A673 (cell line): ENCODE data around the gene KCNMA1. TPM values are rescaled to one million over a fixed set of nuclear protein-coding genes. Genes with fewer than 3 reads are reported as not detected.

Experiments used
- BruUV-seq: library from RNA; stranded (reverse); fragments of 400-500 nt; replicated peaks from 2 replicates; lab custom pipeline; 2021; lab: Mats Ljungman, UMichigan
- CTCF ChIA-PET: fragments of 300-600 bp; sonication (Branson Sonifier 250); formaldehyde crosslinking; loops from one replicate; lab custom pipeline; 2022; ENCODE audit warnings: antibody characterized with exemption; lab: Charles Lee
- POLR2A ChIA-PET: fragments of 300-600 bp; sonication (Branson Sonifier 250); formaldehyde crosslinking; loops from one replicate; lab custom pipeline; 2022; ENCODE audit warnings: antibody characterized with exemption; ENCODE audit not compliant: low non-redundant PET; lab: Charles Lee
- DNase-seq: peaks from one replicate; pipeline ENCODE4 v3.0.0-alpha.2; 2015; ENCODE audit warnings: low spot score
- H3K27ac ChIP-seq: fragments of 200-600 bp; sonication (generic); 2 replicates; pipeline ENCODE4 v1.5.1; 2016; ENCODE audit warnings: mixed run types, low read depth, mild to moderate bottlenecking, mixed read lengths, antibody characterized with exemption, low read length; ENCODE audit not compliant: poor library complexity, severe bottlenecking
- H3K27me3 ChIP-seq: fragments of 200-600 bp; sonication (generic); replicated peaks from 2 replicates; pipeline ENCODE4 v1.6.1; 2017; ENCODE audit warnings: mixed run types, low read depth, mild to moderate bottlenecking, mixed read lengths, antibody characterized with exemption, low read length; ENCODE audit not compliant: insufficient read depth, poor library complexity
- H3K36me3 ChIP-seq: fragments of 200-600 bp; sonication (generic); 2 replicates; pipeline ENCODE4 v1.6.1; 2016; ENCODE audit warnings: mixed run types, mild to moderate bottlenecking, mixed read lengths, antibody characterized with exemption, low read length; ENCODE audit not compliant: insufficient read depth, poor library complexity, severe bottlenecking
- H3K4me1 ChIP-seq: fragments of 200-600 bp; sonication (generic); 2 replicates; pipeline ENCODE4 v1.6.1; 2017; ENCODE audit warnings: mixed run types, mild to moderate bottlenecking, mixed read lengths, antibody characterized with exemption, low read length; ENCODE audit not compliant: insufficient read depth, poor library complexity, severe bottlenecking
- H3K4me3 ChIP-seq: fragments of 200-600 bp; sonication (generic); 2 replicates; pipeline ENCODE4 v1.5.1; 2016; ENCODE audit warnings: low read depth, mixed run types, mild to moderate bottlenecking, mixed read lengths, low read length; ENCODE audit not compliant: poor library complexity, severe bottlenecking
- H3K9me3 ChIP-seq: fragments of 200-600 bp; sonication (generic); 2 replicates; pipeline ENCODE4 v1.6.1; 2016; ENCODE audit warnings: mixed run types, low read depth, mild to moderate bottlenecking, mixed read lengths, antibody characterized with exemption, low read length; ENCODE audit not compliant: poor library complexity, severe bottlenecking
- EZH2 ChIP-seq: fragments of 200-600 bp; sonication (generic); IDR thresholded peaks from 2 replicates; pipeline ENCODE4 v1.6.1; 2017; ENCODE audit warnings: borderline replicate concordance, low read depth, mild to moderate bottlenecking, mixed read lengths, antibody characterized with exemption, low read length; ENCODE audit not compliant: poor library complexity, severe bottlenecking
- intact Hi-C: fragments of 100-400 bp; cut with micrococcal nuclease; formaldehyde crosslinking; loops from one replicate; pipeline ENCODE4 v1.10.0; 2022; ENCODE audit not compliant: unreplicated experiment
- total RNA-seq: library from RNA; stranded (reverse); gene quantifications from 2 replicates; pipeline ENCODE4 v1.2.3, GENCODE V29; 2021
- TF ChIP-seq, protein P1 (sequence below): fragments of 300-800, 200-600 bp; sonication (generic); conservative IDR thresholded peaks from 2 replicates; pipeline ENCODE4 v1.5.1; 2017; ENCODE audit warnings: low read depth, mild to moderate bottlenecking, antibody characterized with exemption, low read length, moderate library complexity, mixed read lengths

KCNMA1 gene
- total RNA-seq, 1 experiment from 2014 or later = 0.84 TPM

DNA sequence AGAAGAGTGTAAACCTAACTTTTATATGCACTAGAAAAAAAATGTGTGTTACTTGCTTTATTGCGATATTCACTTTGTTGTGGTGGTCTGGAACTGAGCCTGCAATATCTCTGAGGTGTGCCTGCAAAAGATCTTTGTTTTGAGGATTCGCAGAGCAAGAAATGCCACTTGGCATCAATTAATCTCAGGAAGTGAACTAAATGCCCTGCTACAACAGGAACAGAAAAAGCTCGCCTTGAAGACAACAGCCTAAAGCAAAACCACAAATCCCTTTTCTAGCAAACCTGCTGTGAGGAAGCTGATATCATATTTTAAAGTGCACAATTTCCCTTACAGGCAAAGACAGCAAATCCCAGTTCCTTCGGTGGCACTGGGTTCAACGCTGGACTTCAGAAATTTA lies 675.8 kb downstream of the KCNMA1 start:
- ChIA-PET POLR2A (no interaction called here), CTCF (no interaction called here)
- H3K27me3 ChIP-seq = no peaks in the 10 kb centered on the region
- no peak overlapping the region for H3K4me3 ChIP-seq
- H3K9me3 ChIP-seq = no peaks in the 10 kb centered on the region
- DNase-seq = peak; percentile 75
- intact Hi-C loops = no loop called here
- H3K36me3 ChIP-seq = no peaks in the 10 kb centered on the region
- TF ChIP-seq, protein P1, sequence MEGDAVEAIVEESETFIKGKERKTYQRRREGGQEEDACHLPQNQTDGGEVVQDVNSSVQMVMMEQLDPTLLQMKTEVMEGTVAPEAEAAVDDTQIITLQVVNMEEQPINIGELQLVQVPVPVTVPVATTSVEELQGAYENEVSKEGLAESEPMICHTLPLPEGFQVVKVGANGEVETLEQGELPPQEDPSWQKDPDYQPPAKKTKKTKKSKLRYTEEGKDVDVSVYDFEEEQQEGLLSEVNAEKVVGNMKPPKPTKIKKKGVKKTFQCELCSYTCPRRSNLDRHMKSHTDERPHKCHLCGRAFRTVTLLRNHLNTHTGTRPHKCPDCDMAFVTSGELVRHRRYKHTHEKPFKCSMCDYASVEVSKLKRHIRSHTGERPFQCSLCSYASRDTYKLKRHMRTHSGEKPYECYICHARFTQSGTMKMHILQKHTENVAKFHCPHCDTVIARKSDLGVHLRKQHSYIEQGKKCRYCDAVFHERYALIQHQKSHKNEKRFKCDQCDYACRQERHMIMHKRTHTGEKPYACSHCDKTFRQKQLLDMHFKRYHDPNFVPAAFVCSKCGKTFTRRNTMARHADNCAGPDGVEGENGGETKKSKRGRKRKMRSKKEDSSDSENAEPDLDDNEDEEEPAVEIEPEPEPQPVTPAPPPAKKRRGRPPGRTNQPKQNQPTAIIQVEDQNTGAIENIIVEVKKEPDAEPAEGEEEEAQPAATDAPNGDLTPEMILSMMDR = no peak
- no peak for TF ChIP-seq EZH2
- BruUV-seq = no TSS peak
- H3K4me1 ChIP-seq = peaks cover 9% of the 10 kb centered on the region
- peak overlapping the region; percentile 45 for H3K27ac ChIP-seq

DNA sequence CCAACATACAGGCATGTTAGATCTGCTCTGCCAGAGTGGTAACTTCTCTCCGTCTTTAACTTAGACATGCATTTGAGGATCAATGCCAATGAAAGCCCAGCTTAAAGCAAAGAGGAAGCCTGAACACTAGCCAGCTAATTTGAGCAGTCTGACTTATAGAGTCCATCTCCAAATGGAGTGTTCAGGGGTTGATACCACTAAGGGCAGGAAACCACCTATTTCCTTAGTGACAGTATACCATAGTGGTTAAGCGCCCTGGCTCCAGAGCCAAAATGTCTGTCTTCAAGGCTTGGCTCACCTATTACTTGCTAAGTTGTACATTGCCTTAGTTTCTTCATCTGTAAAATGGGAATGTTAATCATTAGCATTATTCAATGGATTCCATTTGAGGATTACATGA lies 678.5 kb downstream of the KCNMA1 start:
- Histone ChIP-seq H3K4me3 (no peak overlapping the region), H3K36me3 (no peaks in the 10 kb centered on the region), H3K27ac (no peak overlapping the region), H3K27me3 (no peaks in the 10 kb centered on the region), H3K4me1 (peaks cover 9% of the 10 kb centered on the region), H3K9me3 (no peaks in the 10 kb centered on the region)
- DNase-seq = no peak
- CTCF ChIA-PET = interaction anchor here (0.6 kb wide), 1 partner anchor 73 kb away, joined by 9 read pairs; no protein-coding TSS in a partner anchor
- no TSS peak for BruUV-seq
- intact Hi-C loops = no loop called here
- TF ChIP-seq EZH2 = no peak
- TF ChIP-seq, protein P1 = no peak
- POLR2A ChIA-PET = no interaction called here

GRCh38 chr10:76954838-76955237 lies 682.8 kb downstream of the KCNMA1 start:
- TF ChIP-seq, protein P1 = no peak
- TF ChIP-seq EZH2 = no peak
- ChIA-PET CTCF (no interaction called here), POLR2A (no interaction called here)
- no peak overlapping the region for H3K27ac ChIP-seq
- intact Hi-C loops = no loop called here
- H3K27me3 ChIP-seq = no peaks in the 10 kb centered on the region
- DNase-seq = no peak
- H3K36me3 ChIP-seq = no peaks in the 10 kb centered on the region
- no peaks in the 10 kb centered on the region for H3K9me3 ChIP-seq
- H3K4me1 ChIP-seq = no peaks in the 10 kb centered on the region
- no peak overlapping the region for H3K4me3 ChIP-seq
- BruUV-seq = no TSS peak
